ENCODE data around the gene EFNA4. TPM values are rescaled to one million over a fixed set of nuclear protein-coding genes. Genes with fewer than 3 reads are reported as not detected.

Gene EFNA4
- total RNA-seq, 2 donors from 2014 or later: 3.4 to 4.0 TPM

- peak in 1 of 2 donors; percentile 10 for ATAC-seq (replicated peaks in 1 of 2)
- H3K4me1 Mint-ChIP-seq (ENCODE audit: low read depth): peaks cover 26% of the 10 kb centered on the region
- H3K4me3 Mint-ChIP-seq: peak overlapping the region; percentile 91 to 92
- DNase-seq: no peak
- no peak overlapping the region for H3K27ac Mint-ChIP-seq
- no peaks in the 10 kb centered on the region for H3K27me3 Mint-ChIP-seq (ENCODE audit: low read depth)
- no peaks in the 10 kb centered on the region for H3K9me3 Mint-ChIP-seq
- H3K36me3 Mint-ChIP-seq (ENCODE audit: insufficient read depth in 2 of 2): no peaks in the 10 kb centered on the region
Measured at GRCh38 chr1:155051342-155051776, 12.2 kb upstream of the EFNA4 start.

DNA sequence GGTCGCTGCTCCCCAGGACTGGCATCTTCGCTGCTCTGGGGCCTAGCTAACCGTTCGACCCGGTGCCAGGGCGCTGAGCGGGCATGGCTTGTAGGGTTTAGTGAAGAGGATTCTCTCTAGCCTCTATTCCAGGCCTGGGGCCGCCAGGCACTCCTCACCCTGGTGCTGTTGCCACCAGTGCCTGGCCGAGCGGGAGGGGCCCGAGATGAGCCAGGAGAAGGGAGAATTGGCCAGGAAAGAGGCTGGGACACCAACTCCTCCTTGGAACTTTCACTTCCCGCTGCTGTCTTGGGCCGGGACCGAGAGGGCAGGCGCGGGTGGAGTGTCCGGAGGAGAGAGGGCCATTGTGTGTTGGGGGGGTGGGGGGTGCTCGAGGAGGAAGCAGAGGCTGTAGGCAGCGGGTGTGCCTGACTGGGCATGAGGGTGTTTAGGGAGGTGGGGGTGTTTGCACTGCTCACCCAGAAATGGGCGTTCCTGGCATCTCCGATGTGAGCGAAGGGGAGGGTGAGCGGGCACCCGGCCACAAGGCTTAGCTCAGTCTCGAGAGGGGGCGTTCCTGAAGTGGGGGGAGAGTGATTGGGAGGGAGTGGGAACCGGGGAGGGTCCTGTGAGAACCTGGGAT is 11.7 kb upstream of the EFNA4 start:
- peak; percentile 22 to 30 for ATAC-seq (replicated peaks in 1 of 2)
- H3K27ac Mint-ChIP-seq: no peak overlapping the region
- peaks cover 26% of the 10 kb centered on the region for H3K4me1 Mint-ChIP-seq (ENCODE audit: low read depth)

GRCh38 chr1:155052439-155053395 is 10.8 kb upstream of the EFNA4 start:
- ATAC-seq (replicated peaks in 1 of 2) (peak in 1 of 2 donors; percentile 21), DNase-seq (peak; percentile 34 to 54)

More for the DNA sequence above, 11.7 kb upstream of the EFNA4 start:
- peak; percentile 46 to 57 for DNase-seq
- H3K27me3 Mint-ChIP-seq (ENCODE audit: low read depth): no peaks in the 10 kb centered on the region
- no peaks in the 10 kb centered on the region for H3K36me3 Mint-ChIP-seq (ENCODE audit: insufficient read depth in 2 of 2)
- peak overlapping the region; percentile 91 to 92 for H3K4me3 Mint-ChIP-seq
- H3K9me3 Mint-ChIP-seq: no peaks in the 10 kb centered on the region

GRCh38 chr1:155053531-155054105 is 9.9 kb upstream of the EFNA4 start:
- Mint-ChIP-seq H3K4me3 (peak overlapping the region; percentile 63 to 91), H3K36me3 (ENCODE audit: insufficient read depth in 2 of 2) (no peaks in the 10 kb centered on the region), H3K27ac (peak overlapping the region; percentile 40), H3K27me3 (ENCODE audit: low read depth) (no peaks in the 10 kb centered on the region), H3K4me1 (ENCODE audit: low read depth) (peaks cover 26% of the 10 kb centered on the region), H3K9me3 (no peaks in the 10 kb centered on the region)
- ATAC-seq (replicated peaks in 1 of 2) (no peak), DNase-seq (no peak)

More at GRCh38 chr1:155052439-155053395, 10.8 kb upstream of the EFNA4 start:
- Mint-ChIP-seq H3K36me3 (ENCODE audit: insufficient read depth in 2 of 2) (no peaks in the 10 kb centered on the region), H3K9me3 (no peaks in the 10 kb centered on the region), H3K4me3 (peak overlapping the region; percentile 91 to 92), H3K27me3 (ENCODE audit: low read depth) (no peaks in the 10 kb centered on the region), H3K27ac (peak overlapping the region; percentile 40), H3K4me1 (ENCODE audit: low read depth) (peaks cover 26% of the 10 kb centered on the region)

DNA sequence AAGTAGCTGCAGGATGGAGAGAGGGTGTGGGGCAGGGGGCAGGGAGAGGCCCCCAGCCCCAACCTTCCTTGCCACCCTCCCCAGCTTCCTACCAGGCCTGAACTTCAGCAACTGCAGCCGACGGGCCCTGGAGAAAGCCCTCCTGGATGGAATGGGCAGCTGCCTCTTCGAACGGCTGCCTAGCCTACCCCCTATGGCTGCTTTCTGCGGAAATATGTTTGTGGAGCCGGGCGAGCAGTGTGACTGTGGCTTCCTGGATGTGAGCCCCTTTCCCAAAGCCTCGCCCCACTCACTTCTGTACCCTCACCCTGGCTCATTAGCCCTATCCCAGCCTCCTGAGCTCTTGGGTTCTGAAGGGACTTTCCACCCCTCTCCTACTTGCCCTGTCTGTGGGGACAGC is 6.4 kb upstream of the EFNA4 start:
- no peaks in the 10 kb centered on the region for H3K9me3 Mint-ChIP-seq
- ATAC-seq (replicated peaks in 1 of 2): no peak
- no peak overlapping the region for H3K4me3 Mint-ChIP-seq
- no peaks in the 10 kb centered on the region for H3K36me3 Mint-ChIP-seq (ENCODE audit: insufficient read depth in 2 of 2)
- peaks cover 20% of the 10 kb centered on the region for H3K4me1 Mint-ChIP-seq (ENCODE audit: low read depth)
- DNase-seq: no peak
- no peak overlapping the region for H3K27ac Mint-ChIP-seq
- no peaks in the 10 kb centered on the region for H3K27me3 Mint-ChIP-seq (ENCODE audit: low read depth)

DNA sequence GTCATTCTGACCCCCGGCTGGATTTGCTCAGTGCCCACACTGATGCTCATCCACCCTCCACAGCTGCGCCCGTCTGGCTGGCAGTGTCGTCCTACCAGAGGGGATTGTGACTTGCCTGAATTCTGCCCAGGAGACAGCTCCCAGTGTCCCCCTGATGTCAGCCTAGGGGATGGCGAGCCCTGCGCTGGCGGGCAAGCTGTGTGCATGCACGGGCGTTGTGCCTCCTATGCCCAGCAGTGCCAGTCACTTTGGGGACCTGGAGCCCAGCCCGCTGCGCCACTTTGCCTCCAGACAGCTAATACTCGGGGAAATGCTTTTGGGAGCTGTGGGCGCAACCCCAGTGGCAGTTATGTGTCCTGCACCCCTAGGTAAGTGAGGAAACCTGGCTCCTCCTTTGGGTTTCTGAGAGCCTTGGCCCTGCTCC is 5.7 kb upstream of the EFNA4 start:
- no peaks in the 10 kb centered on the region for H3K9me3 Mint-ChIP-seq
- no peak overlapping the region for H3K27ac Mint-ChIP-seq
- DNase-seq: no peak
- H3K4me3 Mint-ChIP-seq: no peak overlapping the region
- H3K27me3 Mint-ChIP-seq (ENCODE audit: low read depth): no peaks in the 10 kb centered on the region
- H3K36me3 Mint-ChIP-seq (ENCODE audit: insufficient read depth in 2 of 2): no peaks in the 10 kb centered on the region
- peaks cover 20% of the 10 kb centered on the region for H3K4me1 Mint-ChIP-seq (ENCODE audit: low read depth)
- ATAC-seq (replicated peaks in 1 of 2): no peak

GRCh38 chr1:155060736-155061135 is 2.8 kb upstream of the EFNA4 start:
- H3K4me3 Mint-ChIP-seq: no peak overlapping the region
- H3K27ac Mint-ChIP-seq: no peak overlapping the region
- no peak for ATAC-seq (replicated peaks in 1 of 2)
- no peaks in the 10 kb centered on the region for H3K27me3 Mint-ChIP-seq (ENCODE audit: low read depth)
- peaks cover 0 to 2% of the 10 kb centered on the region in 2 donors for H3K36me3 Mint-ChIP-seq (ENCODE audit: insufficient read depth in 2 of 2)
- no peaks in the 10 kb centered on the region for H3K9me3 Mint-ChIP-seq
- peaks cover 32% of the 10 kb centered on the region for H3K4me1 Mint-ChIP-seq (ENCODE audit: low read depth)
- DNase-seq: no peak

- H3K36me3 Mint-ChIP-seq (ENCODE audit: insufficient read depth in 2 of 2): peaks cover 0 to 2% of the 10 kb centered on the region in 2 donors
- no peaks in the 10 kb centered on the region for H3K27me3 Mint-ChIP-seq (ENCODE audit: low read depth)
- H3K9me3 Mint-ChIP-seq: no peaks in the 10 kb centered on the region
- DNase-seq (peak; percentile 95 to 97), ATAC-seq (replicated peaks in 1 of 2) (peak; percentile 62 to 66)
- H3K27ac Mint-ChIP-seq: no peak overlapping the region
- H3K4me3 Mint-ChIP-seq: no peak overlapping the region
- H3K4me1 Mint-ChIP-seq (ENCODE audit: low read depth): peaks cover 37% of the 10 kb centered on the region
Measured at GRCh38 chr1:155061381-155062150, 2.0 kb upstream of the EFNA4 start.

- no peak for DNase-seq
- peak overlapping the region; percentile 40 to 87 for H3K4me3 Mint-ChIP-seq
Measured at GRCh38 chr1:155062151-155062686, 1.3 kb upstream of the EFNA4 start.

GRCh38 chr1:155062702-155063411 is 683 bp upstream of the EFNA4 start:
- H3K27me3 Mint-ChIP-seq (ENCODE audit: low read depth): no peaks in the 10 kb centered on the region
- peak overlapping the region; percentile 85 to 87 for H3K4me3 Mint-ChIP-seq
- no peak overlapping the region for H3K27ac Mint-ChIP-seq
- peak; percentile 52 to 56 for ATAC-seq (replicated peaks in 1 of 2)
- peaks cover 37% of the 10 kb centered on the region for H3K4me1 Mint-ChIP-seq (ENCODE audit: low read depth)
- DNase-seq: peak; percentile 86 to 87
- H3K9me3 Mint-ChIP-seq: no peaks in the 10 kb centered on the region
- peaks cover 0 to 2% of the 10 kb centered on the region in 2 donors for H3K36me3 Mint-ChIP-seq (ENCODE audit: insufficient read depth in 2 of 2)

More at GRCh38 chr1:155062151-155062686, 1.3 kb upstream of the EFNA4 start:
- peak in 1 of 2 donors; percentile 5 for ATAC-seq (replicated peaks in 1 of 2)
- peaks cover 37% of the 10 kb centered on the region for H3K4me1 Mint-ChIP-seq (ENCODE audit: low read depth)
- no peaks in the 10 kb centered on the region for H3K9me3 Mint-ChIP-seq
- H3K27ac Mint-ChIP-seq: no peak overlapping the region
- no peaks in the 10 kb centered on the region for H3K27me3 Mint-ChIP-seq (ENCODE audit: low read depth)
- H3K36me3 Mint-ChIP-seq (ENCODE audit: insufficient read depth in 2 of 2): peaks cover 0 to 2% of the 10 kb centered on the region in 2 donors

DNA sequence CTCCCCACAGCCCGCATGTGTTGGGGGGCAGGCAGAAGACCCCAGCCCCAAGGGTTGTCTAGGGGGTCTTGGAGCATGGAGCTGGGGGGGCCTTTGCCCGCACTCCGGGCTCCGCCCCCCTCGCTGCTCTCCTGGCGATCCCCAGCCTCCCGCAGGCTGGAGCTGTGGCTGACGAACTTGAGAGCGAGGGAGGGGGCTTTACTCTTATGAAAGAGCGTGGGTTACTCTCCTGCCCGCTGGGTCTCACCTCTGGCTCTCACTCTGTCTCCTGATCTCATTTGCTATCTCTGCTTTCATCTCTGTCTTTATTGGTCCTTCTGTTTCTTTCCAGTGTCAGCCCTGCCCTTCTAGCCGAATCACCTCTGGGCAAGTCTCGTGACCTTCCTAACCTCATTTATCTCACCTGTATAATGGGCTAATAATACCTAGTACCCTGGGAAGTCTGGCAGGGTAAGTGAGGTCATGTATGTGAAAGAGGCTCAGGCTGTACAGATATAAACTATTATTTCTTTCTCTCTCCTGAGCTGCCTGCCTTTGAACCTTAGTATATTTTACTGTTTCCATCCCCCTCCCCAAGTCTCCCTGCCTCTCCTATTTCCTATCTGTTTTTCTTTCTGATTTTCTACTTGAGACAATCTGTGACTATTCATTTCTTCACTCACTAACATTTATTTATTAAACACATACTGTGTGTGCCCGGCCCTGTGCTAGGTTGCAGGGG is 731 bp downstream of the EFNA4 start:
- H3K36me3 Mint-ChIP-seq (ENCODE audit: insufficient read depth in 2 of 2): peaks cover 1 to 2% of the 10 kb centered on the region in 2 donors
- H3K4me1 Mint-ChIP-seq (ENCODE audit: low read depth): peaks cover 37% of the 10 kb centered on the region
- H3K4me3 Mint-ChIP-seq: peak overlapping the region; percentile 80 to 87
- H3K27me3 Mint-ChIP-seq (ENCODE audit: low read depth): no peaks in the 10 kb centered on the region
- H3K9me3 Mint-ChIP-seq: no peaks in the 10 kb centered on the region
- H3K27ac Mint-ChIP-seq: peak overlapping the region; percentile 2
- DNase-seq (peak; percentile 29 to 48), ATAC-seq (replicated peaks in 1 of 2) (peak; percentile 25 to 31)
